Activated CD4-positive, CD25-positive, alpha-beta regulatory T cell (primary cell): Measurements from ENCODE around the gene NCBP3.

Source experiments
- DNase-seq, 4 experiments: peaks; one replicate each; lab custom pipeline; 2025; lab: John Stamatoyannopoulos, UW

Gene NCBP3

DNA sequence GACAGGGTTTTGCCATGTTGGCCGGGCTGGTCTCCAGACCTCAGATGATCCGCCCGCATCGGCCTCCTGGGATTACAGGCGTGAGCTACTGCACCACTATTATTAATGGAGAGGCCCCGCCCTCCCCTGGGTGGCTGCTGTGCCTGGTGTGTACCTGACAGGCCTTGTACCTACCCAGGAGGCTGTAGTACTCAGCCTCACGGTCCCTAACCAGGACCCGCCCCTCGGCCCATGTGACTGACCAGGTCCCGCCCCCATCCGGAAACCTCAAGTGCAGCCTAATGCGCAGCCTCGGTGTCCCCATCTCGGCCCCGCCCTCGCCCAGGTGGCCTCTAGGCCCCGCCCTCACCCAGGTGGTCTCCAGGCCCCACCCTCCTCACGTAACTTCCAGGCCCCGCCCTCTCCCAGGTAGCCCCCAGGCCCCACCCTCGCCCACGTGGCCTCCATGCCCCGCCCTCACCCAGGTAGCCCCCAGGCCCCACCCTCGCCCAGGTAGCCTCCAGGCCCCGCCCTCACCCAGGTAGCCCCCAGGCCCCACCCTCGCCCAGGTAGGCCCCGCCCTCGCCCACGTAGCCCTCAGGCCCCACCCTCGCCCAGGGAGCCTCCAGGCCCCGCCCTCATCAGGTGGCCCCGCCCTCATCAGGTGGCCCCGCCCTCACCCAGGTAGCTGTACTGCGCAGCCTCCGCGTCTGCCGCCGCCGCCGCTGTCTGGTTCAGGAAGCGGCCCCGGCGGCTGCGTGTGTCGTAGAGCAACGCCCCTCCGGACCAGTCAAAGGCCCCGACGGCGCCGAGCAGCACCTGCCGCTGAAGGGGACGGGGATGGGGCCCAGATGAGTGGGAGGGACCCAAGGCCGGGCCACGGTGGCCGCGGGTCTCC, 91.3 kb downstream of the NCBP3 start:
- peak; percentile 36 to 76 (median 66) for DNase-seq

DNA sequence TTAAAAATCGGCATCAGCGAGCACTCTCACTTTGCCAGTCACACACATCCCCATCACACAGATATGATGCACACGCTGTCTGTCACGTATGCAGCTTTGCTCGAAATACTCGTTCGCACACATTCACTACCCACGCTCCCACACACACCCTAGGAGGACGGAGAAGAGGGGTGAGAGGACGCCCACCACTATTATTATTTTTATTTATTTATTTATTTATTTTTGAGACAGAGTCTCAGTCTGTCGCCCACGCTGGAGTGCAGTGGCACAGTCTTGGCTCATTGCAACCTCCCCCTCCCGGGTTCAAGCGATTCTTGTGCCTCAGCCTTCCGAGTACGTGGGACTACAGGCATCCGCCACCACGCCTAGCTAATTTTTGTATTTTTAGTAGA, 92.0 kb downstream of the NCBP3 start:
- DNase-seq = no peak

DNA sequence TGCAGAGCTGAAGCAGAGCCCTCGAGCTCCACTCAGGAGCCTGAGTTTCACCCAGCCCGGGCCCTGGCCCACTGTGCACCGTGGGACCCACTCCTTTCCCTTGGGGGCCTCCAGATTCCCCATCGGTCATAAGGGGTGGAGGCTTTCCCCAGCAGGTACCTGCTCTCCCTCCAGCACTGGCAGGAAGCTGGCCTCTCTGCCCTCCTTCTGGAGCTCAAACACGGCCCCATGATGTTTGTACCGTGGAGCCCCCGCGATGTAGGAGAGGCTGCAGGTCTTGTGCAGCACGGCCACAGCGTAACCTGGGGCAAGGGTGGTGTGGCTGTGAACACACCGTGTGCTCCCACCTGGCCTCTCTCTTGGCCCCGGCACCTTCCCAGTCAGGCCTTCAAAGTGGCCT, 92.4 kb downstream of the NCBP3 start:
- DNase-seq = no peak
